ENCODE measurements around the gene EFTUD2.

DNA sequence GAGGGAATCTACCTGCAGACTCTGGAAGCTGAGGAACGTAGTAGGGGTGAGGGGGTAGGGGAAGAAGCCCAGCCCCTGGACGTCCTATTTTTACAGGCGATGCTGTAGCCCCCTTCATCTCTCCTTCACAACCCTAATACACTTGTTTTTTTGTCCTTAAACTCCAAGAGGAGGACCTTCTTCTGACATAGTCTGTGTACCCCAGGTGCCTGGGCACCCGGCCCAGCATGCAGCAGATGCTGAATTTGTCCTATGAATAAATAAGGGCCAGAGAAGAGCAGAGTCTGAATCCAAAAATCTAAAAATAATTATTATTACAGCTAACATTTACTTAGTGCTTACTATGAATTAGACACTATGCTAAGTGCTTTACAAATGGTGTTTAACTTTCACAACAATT, 43.2 kb upstream of the EFTUD2 start:
- TF ChIP-seq, protein P1, sequence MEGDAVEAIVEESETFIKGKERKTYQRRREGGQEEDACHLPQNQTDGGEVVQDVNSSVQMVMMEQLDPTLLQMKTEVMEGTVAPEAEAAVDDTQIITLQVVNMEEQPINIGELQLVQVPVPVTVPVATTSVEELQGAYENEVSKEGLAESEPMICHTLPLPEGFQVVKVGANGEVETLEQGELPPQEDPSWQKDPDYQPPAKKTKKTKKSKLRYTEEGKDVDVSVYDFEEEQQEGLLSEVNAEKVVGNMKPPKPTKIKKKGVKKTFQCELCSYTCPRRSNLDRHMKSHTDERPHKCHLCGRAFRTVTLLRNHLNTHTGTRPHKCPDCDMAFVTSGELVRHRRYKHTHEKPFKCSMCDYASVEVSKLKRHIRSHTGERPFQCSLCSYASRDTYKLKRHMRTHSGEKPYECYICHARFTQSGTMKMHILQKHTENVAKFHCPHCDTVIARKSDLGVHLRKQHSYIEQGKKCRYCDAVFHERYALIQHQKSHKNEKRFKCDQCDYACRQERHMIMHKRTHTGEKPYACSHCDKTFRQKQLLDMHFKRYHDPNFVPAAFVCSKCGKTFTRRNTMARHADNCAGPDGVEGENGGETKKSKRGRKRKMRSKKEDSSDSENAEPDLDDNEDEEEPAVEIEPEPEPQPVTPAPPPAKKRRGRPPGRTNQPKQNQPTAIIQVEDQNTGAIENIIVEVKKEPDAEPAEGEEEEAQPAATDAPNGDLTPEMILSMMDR (conservative IDR thresholded peaks at IDR 0.05 in 1 of 2, IDR thresholded peaks at IDR 0.05 in 1 of 2; ENCODE audit: extremely low read depth in 1 of 2, insufficient read depth in 1 of 2, low read depth in 1 of 2, low read length in 2 of 2): no peak
- no peak for TF ChIP-seq EZH2 (IDR thresholded peaks at IDR 0.05; ENCODE audit: borderline replicate concordance, low read length)
